Activated CD8-positive, alpha-beta memory T cell treated with anti-CD3 and anti-CD28 coated beads, Interleukin-2, amount 10 ng/mL, durations not matched to agents 7 days and 5 days (primary cell): Measurements from ENCODE around the gene TADA2A. TPM values are rescaled to one million over a fixed set of nuclear protein-coding genes. Genes with fewer than 3 reads are reported as not detected.
"Not testable (repeated sequence)": the region's sequence is repeated elsewhere in the genome, so short reads cannot be mapped to it uniquely, and the experiment has no call there.

Source experiments
- ATAC-seq: fragments of 150-1000 bp; cut with Tn5 transposase; one replicate; pipeline ENCODE4 v1.10.0; 2021; ENCODE audit warnings: moderate library complexity
- CTCF ChIA-PET: fragments of 350-600 bp; sonication (Branson Sonifier 250); formaldehyde crosslinking; loops from one replicate; lab custom pipeline; 2021; ENCODE audit warnings: antibody characterized with exemption; lab: Charles Lee
- DNase-seq: peaks from one replicate; pipeline ENCODE4 v3.0.0-alpha.2; 2020
- H3K27ac Mint-ChIP-seq: one replicate; pipeline ENCODE4 v1.8.0; 2021; ENCODE audit warnings: mild to moderate bottlenecking, mixed read lengths
- H3K27me3 Mint-ChIP-seq: one replicate; pipeline ENCODE4 v1.8.0; 2021; ENCODE audit warnings: mixed read lengths
- H3K36me3 Mint-ChIP-seq: one replicate; pipeline ENCODE4 v1.8.0; 2021; ENCODE audit warnings: mild to moderate bottlenecking, mixed read lengths
- H3K4me1 Mint-ChIP-seq: one replicate; pipeline ENCODE4 v1.8.0; 2021; ENCODE audit warnings: mixed read lengths
- H3K4me3 Mint-ChIP-seq: one replicate; pipeline ENCODE4 v1.8.0; 2021; ENCODE audit warnings: mild to moderate bottlenecking, moderate library complexity, mixed read lengths
- H3K9me3 Mint-ChIP-seq: one replicate; pipeline ENCODE4 v1.8.0; 2022; ENCODE audit warnings: low read depth, mixed read lengths
- total RNA-seq, 2 experiments: library from RNA; stranded (reverse); gene quantifications; one replicate each; pipeline ENCODE4 v1.2.3, GENCODE V29; 2021

TADA2A gene
- total RNA-seq, 2 experiments from 2014 or later = 42.2 to 50.4 TPM

GRCh38 chr17:37384560-37385149 lies 22.0 kb upstream of the TADA2A start:
- no peaks in the 10 kb centered on the region for H3K9me3 Mint-ChIP-seq
- ATAC-seq (no peak), DNase-seq (no peak)
- no peaks in the 10 kb centered on the region for H3K4me1 Mint-ChIP-seq
- CTCF ChIA-PET = interaction anchor here (2.3 kb wide), 1 partner anchor 11 kb away, joined by 12 read pairs; no protein-coding TSS in a partner anchor
- H3K27me3 Mint-ChIP-seq = no peaks in the 10 kb centered on the region
- H3K27ac Mint-ChIP-seq = no peak overlapping the region
- no peak overlapping the region for H3K4me3 Mint-ChIP-seq
- no peaks in the 10 kb centered on the region for H3K36me3 Mint-ChIP-seq

GRCh38 chr17:37385474-37385990 lies 21.2 kb upstream of the TADA2A start:
- Mint-ChIP-seq H3K9me3 (no peaks in the 10 kb centered on the region), H3K4me3 (no peak overlapping the region), H3K27ac (no peak overlapping the region), H3K4me1 (no peaks in the 10 kb centered on the region), H3K27me3 (no peaks in the 10 kb centered on the region), H3K36me3 (no peaks in the 10 kb centered on the region)
- ATAC-seq = no peak
- CTCF ChIA-PET = interaction anchor here (1.3 to 2.3 kb wide), 2 partner anchors 11 to 12 kb away, joined by 7 to 12 read pairs; no protein-coding TSS in a partner anchor
- no peak for DNase-seq

GRCh38 chr17:37386462-37386861 lies 20.2 kb upstream of the TADA2A start:
- CTCF ChIA-PET = interaction anchor here (1.3 to 2.3 kb wide), 4 partner anchors 10 to 13 kb away, joined by 3 to 12 read pairs (median 8); partner anchors contain the start of gene C17orf78
- Mint-ChIP-seq H3K27ac (no peak overlapping the region), H3K27me3 (no peaks in the 10 kb centered on the region), H3K4me3 (no peak overlapping the region), H3K9me3 (no peaks in the 10 kb centered on the region), H3K36me3 (no peaks in the 10 kb centered on the region), H3K4me1 (peaks cover 4% of the 10 kb centered on the region)
- DNase-seq = no peak
- ATAC-seq = no peak

- no peak for DNase-seq
- ATAC-seq = no peak
- H3K27ac Mint-ChIP-seq = no peak overlapping the region
- H3K4me3 Mint-ChIP-seq = no peak overlapping the region
- H3K36me3 Mint-ChIP-seq = no peaks in the 10 kb centered on the region
- H3K9me3 Mint-ChIP-seq = no peaks in the 10 kb centered on the region
- CTCF ChIA-PET = interaction anchor here (1.7 kb wide), 1 partner anchor 14 kb away, joined by 8 read pairs; no protein-coding TSS in a partner anchor
- no peaks in the 10 kb centered on the region for H3K27me3 Mint-ChIP-seq
- peaks cover 20% of the 10 kb centered on the region for H3K4me1 Mint-ChIP-seq
Observed at GRCh38 chr17:37388266-37388665, 18.4 kb upstream of the TADA2A start.

GRCh38 chr17:37389160-37389559 lies 17.5 kb upstream of the TADA2A start:
- Mint-ChIP-seq H3K27ac (no peak overlapping the region), H3K36me3 (no peaks in the 10 kb centered on the region), H3K9me3 (no peaks in the 10 kb centered on the region), H3K4me3 (no peak overlapping the region), H3K27me3 (no peaks in the 10 kb centered on the region), H3K4me1 (peaks cover 22% of the 10 kb centered on the region)
- DNase-seq (no peak), ATAC-seq (no peak)
- CTCF ChIA-PET = interaction anchor here (2.1 kb wide), 1 partner anchor 16 kb away, joined by 5 read pairs; no protein-coding TSS in a partner anchor

GRCh38 chr17:37391146-37391545 lies 15.5 kb upstream of the TADA2A start:
- no peak for ATAC-seq
- CTCF ChIA-PET = interaction anchor here (0.9 to 2.1 kb wide), 4 partner anchors 12 to 32 kb away, joined by 3 to 5 read pairs (median 4); partner anchors contain the start of gene C17orf78

GRCh38 chr17:37392024-37392590 lies 14.6 kb upstream of the TADA2A start:
- H3K4me1 Mint-ChIP-seq = peaks cover 22% of the 10 kb centered on the region
- H3K27ac Mint-ChIP-seq = peak overlapping the region; percentile 52
- H3K4me3 Mint-ChIP-seq = no peak overlapping the region
- ATAC-seq (peak; percentile 66), DNase-seq (no peak)
- no peaks in the 10 kb centered on the region for H3K27me3 Mint-ChIP-seq
- H3K9me3 Mint-ChIP-seq = no peaks in the 10 kb centered on the region
- no peaks in the 10 kb centered on the region for H3K36me3 Mint-ChIP-seq
- CTCF ChIA-PET = interaction anchor here (0.7 to 4.9 kb wide), 5 partner anchors 16 to 826 kb away, joined by 3 to 40 read pairs (median 4); partner anchors contain the start of gene C17orf78

More at GRCh38 chr17:37391146-37391545, 15.5 kb upstream of the TADA2A start:
- H3K4me3 Mint-ChIP-seq = no peak overlapping the region
- H3K27me3 Mint-ChIP-seq = no peaks in the 10 kb centered on the region
- no peaks in the 10 kb centered on the region for H3K36me3 Mint-ChIP-seq
- DNase-seq = no peak
- H3K27ac Mint-ChIP-seq = no peak overlapping the region
- H3K4me1 Mint-ChIP-seq = peaks cover 22% of the 10 kb centered on the region
- H3K9me3 Mint-ChIP-seq = no peaks in the 10 kb centered on the region

- no peak overlapping the region for H3K4me3 Mint-ChIP-seq
- H3K9me3 Mint-ChIP-seq = no peaks in the 10 kb centered on the region
- no peaks in the 10 kb centered on the region for H3K36me3 Mint-ChIP-seq
- ATAC-seq (no peak), DNase-seq (no peak)
- no peak overlapping the region for H3K27ac Mint-ChIP-seq
- CTCF ChIA-PET = interaction anchor here (0.7 to 4.9 kb wide), 2 partner anchors 20 to 495 kb away, joined by 3 to 40 read pairs; no protein-coding TSS in a partner anchor
- peaks cover 26% of the 10 kb centered on the region for H3K4me1 Mint-ChIP-seq
- H3K27me3 Mint-ChIP-seq = no peaks in the 10 kb centered on the region
Observed at GRCh38 chr17:37393352-37393751, 13.3 kb upstream of the TADA2A start.

- Mint-ChIP-seq H3K9me3 (no peaks in the 10 kb centered on the region), H3K4me3 (no peak overlapping the region), H3K27me3 (no peaks in the 10 kb centered on the region), H3K36me3 (peaks cover 13% of the 10 kb centered on the region), H3K4me1 (peaks cover 25% of the 10 kb centered on the region), H3K27ac (no peak overlapping the region)
- no peak for DNase-seq
- ATAC-seq = no peak
- CTCF ChIA-PET = interaction anchor here (4.1 kb wide), 1 partner anchor 26 kb away, joined by 38 read pairs; no protein-coding TSS in a partner anchor
Observed at GRCh38 chr17:37399265-37399803, 7.4 kb upstream of the TADA2A start.

- DNase-seq = no peak
- CTCF ChIA-PET = interaction anchor here (4.1 kb wide), 1 partner anchor 27 kb away, joined by 38 read pairs; no protein-coding TSS in a partner anchor
- H3K27me3 Mint-ChIP-seq = no peaks in the 10 kb centered on the region
- H3K9me3 Mint-ChIP-seq = no peaks in the 10 kb centered on the region
- no peak overlapping the region for H3K27ac Mint-ChIP-seq
- no peak for ATAC-seq
- peaks cover 22% of the 10 kb centered on the region for H3K36me3 Mint-ChIP-seq
- peaks cover 35% of the 10 kb centered on the region for H3K4me1 Mint-ChIP-seq
- H3K4me3 Mint-ChIP-seq = no peak overlapping the region
Observed at GRCh38 chr17:37400505-37400904, 6.2 kb upstream of the TADA2A start.

- H3K36me3 Mint-ChIP-seq = peaks cover 36% of the 10 kb centered on the region
- ATAC-seq, DNase-seq, H3K27me3 Mint-ChIP-seq, H3K9me3 Mint-ChIP-seq: not testable (repeated sequence)
- peak overlapping the region; percentile 97 for H3K27ac Mint-ChIP-seq
- CTCF ChIA-PET = interaction anchor here (1.1 to 4.0 kb wide), 3 partner anchors 32 to 106 kb away, joined by 3 to 16 read pairs (median 3); no protein-coding TSS in a partner anchor
- peak overlapping the region; percentile 97 for H3K4me3 Mint-ChIP-seq
- H3K4me1 Mint-ChIP-seq = peaks cover 50% of the 10 kb centered on the region
Observed at GRCh38 chr17:37405522-37405921, 1.2 kb upstream of the TADA2A start.

- ATAC-seq = no peak
- peaks cover 42% of the 10 kb centered on the region for H3K36me3 Mint-ChIP-seq
- peaks cover 52% of the 10 kb centered on the region for H3K4me1 Mint-ChIP-seq
- no peaks in the 10 kb centered on the region for H3K9me3 Mint-ChIP-seq
- H3K4me3 Mint-ChIP-seq = peak overlapping the region; percentile 97
- DNase-seq = no peak
- CTCF ChIA-PET = interaction anchor here (1.1 to 4.0 kb wide), 3 partner anchors 32 to 105 kb away, joined by 3 to 16 read pairs (median 3); no protein-coding TSS in a partner anchor
- peak overlapping the region; percentile 97 for H3K27ac Mint-ChIP-seq
- H3K27me3 Mint-ChIP-seq = no peaks in the 10 kb centered on the region
Observed at GRCh38 chr17:37405955-37406634, 591 bp upstream of the TADA2A start.
